NCI-H1105 treated with DMSO at 0.1 percent for 48 hours (cell line): ENCODE results near the gene FRMD6.
"Not testable (repeated sequence)": the region's sequence is repeated elsewhere in the genome, so short reads cannot be mapped to it uniquely, and the experiment has no call there.

Experiments
- DNase-seq: peaks from one replicate; lab custom pipeline; 2025; lab: John Stamatoyannopoulos, UW

The FRMD6 gene

GRCh38 chr14:51725061-51725460 is 73.4 kb downstream of the FRMD6 start:
- DNase-seq, result peak; percentile 56

GRCh38 chr14:51726166-51726899 is 74.6 kb downstream of the FRMD6 start:
- DNase-seq, result no peak

DNA sequence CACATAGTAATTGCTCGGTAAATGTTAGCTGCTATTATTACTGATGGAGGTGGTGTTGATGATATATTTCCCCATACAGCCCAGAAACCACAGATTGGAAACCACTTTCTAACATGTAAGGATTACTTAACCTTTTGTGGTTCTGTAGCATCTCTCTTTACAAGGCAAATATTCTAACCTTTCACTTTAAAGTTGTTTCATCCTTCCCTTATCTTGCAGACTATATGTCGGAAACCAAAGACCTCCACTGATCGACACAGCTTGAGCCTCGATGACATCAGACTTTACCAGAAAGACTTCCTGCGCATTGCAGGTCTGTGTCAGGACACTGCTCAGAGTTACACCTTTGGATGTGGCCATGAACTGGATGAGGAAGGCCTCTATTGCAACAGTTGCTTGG is 75.8 kb downstream of the FRMD6 start:
- DNase-seq, result no peak

- DNase-seq, result no peak
Measured at GRCh38 chr14:51730098-51730497, 78.4 kb downstream of the FRMD6 start.

- DNase-seq, result no peak
Measured at GRCh38 chr14:51730684-51731083, 79.0 kb downstream of the FRMD6 start.

GRCh38 chr14:51732494-51733112 is 80.9 kb downstream of the FRMD6 start:
- DNase-seq, result no peak

- DNase-seq, result no peak
Measured at GRCh38 chr14:51733147-51733546, 81.4 kb downstream of the FRMD6 start.

DNA sequence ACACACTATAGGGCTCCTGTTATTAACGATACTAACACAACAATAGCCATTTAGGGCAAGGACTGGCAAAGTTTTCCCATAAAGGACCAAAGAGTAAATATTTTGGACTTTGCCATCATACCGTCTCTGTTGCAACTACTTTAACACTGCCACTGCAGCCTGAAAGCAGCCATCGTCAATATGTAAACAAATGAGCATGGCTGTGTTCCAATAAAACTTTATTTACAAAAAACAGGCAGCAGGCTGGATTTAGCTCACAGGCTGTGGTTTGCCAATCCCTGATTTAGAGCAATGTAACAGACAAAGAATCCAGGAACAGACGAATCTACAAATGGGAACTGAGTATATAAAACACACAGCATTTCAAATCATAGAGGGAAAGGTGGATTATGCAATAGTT is 84.1 kb downstream of the FRMD6 start:
- DNase-seq, result no peak

DNA sequence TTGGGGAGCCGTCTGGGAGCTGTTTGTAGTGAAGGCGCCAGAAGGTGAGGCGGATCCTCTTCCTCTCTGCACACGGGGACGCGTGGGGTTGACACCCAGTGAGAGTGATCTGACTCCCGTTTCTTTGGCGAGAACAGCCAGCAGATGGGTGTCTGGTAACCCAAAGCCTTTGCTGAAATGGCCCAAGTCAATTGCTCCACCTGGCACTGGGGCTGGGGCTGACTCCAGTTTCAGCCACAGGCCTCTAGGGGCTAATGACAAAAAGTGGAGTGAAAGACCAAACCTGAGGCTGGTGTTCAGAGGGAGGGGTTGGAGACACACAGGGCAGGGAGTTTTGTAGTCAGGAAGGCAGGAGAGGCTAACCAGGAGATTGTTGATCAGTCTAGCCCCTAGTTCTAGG is 87.0 kb downstream of the FRMD6 start:
- no peak for DNase-seq

DNA sequence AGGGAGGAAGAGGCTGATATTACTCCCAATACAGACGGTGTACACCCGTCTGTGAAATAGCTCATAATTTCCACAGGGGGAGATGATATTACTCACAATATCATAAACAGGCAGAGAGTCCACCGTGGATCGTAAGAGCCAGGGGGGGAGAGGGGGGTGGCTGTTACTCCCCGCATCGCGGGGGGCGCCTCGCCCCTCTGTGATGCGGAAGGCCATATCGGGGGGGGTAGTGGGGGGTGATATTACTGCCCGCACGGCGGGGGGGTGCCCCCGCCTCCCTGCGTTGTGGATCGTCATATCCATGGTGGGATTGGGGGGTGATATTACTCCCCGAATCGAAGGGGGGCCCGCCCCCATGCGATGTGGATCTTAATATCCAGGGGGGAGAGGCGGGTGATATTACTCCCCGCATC is 91.9 kb downstream of the FRMD6 start:
- DNase-seq, result no peak

GRCh38 chr14:51744372-51745130 is 92.8 kb downstream of the FRMD6 start:
- DNase-seq, result no peak

- not testable (repeated sequence) for DNase-seq
Measured at GRCh38 chr14:51746823-51747222, 95.1 kb downstream of the FRMD6 start.

DNA sequence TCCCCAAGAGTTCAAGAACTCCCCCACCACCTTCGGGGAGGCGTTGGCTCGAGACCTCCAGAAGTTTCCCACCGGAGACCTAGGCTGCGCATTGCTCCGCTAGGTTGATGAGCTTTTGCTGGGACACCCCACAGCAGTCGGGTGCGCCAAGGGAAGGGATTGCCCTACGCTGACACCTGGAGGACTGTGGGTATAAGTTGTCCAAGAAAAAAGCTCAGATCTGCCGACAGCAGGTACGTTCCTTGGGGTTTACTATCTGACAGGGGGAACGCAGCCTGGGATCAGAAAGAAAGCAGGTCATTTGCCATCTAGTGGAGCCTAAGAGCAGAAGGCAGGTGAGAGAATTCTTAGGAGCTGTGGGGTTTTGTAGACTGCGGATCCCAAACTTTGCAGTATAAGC is 98.8 kb downstream of the FRMD6 start:
- no peak for DNase-seq

DNA sequence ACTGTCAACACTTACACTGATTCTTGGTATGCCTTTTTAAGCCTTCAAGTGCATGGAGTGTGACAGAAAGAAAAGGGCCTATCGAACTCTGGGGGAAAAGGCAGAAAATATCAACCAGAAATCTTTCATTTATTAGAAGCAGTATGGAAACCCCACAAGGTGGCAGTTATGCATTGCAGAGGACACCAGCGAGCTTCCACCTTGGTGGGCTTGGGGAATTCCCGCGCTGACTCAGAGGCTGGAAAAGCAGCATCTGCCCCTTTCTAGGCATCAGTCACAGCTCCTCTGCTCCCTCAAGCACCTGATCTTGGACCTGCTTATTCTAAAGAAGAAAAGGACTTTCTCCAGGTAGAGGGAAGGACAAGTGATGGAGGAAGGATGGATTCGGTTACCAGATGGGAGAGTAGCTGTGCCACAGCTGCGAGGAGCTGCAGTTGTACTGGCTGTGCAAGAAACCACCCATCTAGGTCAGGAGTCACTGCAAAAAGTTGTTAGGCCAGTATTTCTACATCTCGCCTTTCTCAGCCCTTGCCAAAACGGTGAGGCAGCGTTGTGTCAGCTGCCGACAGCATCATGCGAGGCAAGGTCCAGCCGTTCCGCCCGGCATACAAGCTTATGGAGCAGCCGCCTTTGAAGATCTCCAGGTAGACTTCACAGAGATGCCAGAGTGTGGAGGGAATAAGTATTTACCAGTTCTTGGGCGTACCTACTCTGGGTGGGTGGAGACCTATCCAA is 100.1 kb downstream of the FRMD6 start:
- DNase-seq, result not testable (repeated sequence)

DNA sequence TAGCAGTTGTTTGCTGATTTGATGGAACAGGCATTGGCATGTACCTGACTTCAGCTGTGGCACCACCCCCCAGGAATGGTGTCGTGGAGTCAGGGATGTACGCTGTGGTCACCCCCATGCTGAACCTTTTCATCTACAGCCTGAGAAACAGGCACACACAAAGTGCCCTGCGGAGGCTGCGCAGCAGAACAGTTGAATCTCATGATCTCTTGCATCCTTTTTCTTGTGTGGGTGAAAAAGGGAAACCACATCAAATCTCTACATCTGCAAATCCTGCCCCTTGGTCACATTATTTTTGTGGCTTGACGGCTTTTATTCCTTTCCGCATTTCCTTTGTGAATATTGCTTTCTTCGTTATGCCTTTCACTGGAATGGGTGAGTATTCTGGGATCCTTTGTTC is 106.0 kb downstream of the FRMD6 start:
- not testable (repeated sequence) for DNase-seq

DNA sequence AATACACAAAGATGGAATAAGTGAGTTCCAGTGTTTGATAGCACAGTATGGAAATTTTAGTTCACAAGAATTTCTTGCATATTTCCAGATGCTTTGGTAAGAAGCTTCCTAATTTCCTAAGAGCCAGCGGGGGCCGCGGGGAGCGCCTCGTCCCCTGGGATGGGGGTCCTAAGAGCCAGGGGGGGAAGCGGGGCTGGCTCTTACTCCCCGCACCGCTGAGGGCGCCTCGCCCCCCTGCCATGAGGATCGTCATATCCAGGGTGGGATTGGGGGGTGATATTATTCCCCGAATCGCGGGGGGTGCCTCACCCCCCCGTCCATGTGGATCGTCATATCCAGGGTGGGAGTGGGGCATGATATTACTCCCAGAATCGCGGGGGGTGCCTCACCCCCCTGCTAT is 108.2 kb downstream of the FRMD6 start:
- no peak for DNase-seq

DNA sequence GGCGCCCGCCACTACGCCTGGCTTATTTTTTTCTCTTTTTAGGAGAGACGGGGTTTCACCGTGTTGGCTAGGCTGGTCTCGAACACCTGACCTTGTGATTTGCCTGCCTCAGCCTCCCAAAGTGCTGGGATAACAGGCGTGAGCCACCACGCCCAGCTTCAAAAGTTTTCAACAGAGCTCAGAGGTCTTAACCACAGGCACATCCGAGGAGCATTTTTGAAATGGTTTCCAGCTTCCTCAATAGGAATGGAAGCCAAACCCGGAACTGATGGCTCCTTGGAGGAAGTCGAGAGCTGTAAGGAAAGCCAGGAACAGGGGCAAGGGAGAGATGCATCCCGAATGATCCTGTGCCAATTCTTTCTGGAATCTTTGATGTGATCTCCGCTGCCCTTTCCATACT is 114.0 kb downstream of the FRMD6 start:
- DNase-seq, result not testable (repeated sequence)

DNA sequence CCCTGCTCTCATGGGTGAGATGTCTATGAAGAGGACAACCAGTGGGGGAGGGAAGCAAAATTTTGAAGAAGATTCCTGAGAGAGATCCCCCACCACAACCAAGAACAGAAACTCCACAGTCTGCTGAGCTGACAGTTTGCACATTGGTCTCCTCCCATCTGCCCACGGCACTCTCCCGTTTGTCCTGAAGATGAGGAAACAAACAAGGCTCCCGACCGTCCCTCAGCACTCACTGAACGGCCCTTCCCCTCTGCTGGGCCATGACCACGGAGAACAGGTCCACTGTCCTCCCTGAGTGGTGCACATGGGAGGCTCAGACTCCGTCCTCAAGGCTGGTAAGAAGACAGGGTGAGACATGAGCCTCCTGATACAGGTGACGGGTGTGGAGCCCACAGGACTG is 114.9 kb downstream of the FRMD6 start:
- DNase-seq, result not testable (repeated sequence)

DNA sequence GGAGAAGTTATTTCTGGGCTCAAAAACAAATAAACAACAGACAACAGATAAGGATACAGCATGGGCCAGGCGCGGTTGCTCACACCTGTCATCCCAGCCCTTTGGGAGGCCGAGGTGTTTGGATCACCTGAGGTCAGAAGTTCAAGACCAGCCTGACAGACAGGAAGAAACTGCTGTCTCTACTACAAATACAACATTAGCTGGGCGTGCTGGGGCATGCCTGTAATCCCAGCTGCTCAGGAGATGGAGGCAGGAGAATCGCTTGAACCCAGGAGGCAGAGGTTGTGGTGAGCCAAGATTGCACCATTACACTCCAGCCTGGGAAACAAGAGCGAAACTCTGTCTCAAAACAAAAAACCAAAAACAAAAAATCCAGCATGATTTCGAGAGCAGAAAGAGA is 117.6 kb downstream of the FRMD6 start:
- DNase-seq, result peak; percentile 18

DNA sequence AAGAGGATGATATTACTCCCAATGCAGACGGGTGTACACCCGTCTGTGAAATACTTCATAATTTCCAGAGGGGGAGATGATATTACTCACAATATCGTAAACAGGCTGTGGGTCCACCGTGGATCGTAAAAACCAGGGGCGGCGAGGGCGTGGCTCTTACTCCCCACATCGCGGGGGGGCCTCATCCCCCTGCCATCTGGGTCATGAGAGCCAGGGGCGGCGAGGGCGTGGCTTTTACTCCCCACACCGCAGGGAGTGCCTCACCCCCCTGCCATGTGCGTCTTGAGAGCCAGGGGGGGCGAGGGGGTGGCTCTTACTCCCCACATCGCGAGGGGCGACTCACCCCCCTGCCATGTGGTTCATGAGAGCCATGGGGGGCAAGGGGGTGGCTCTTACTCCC is 122.5 kb downstream of the FRMD6 start:
- peak; percentile 27 for DNase-seq

DNA sequence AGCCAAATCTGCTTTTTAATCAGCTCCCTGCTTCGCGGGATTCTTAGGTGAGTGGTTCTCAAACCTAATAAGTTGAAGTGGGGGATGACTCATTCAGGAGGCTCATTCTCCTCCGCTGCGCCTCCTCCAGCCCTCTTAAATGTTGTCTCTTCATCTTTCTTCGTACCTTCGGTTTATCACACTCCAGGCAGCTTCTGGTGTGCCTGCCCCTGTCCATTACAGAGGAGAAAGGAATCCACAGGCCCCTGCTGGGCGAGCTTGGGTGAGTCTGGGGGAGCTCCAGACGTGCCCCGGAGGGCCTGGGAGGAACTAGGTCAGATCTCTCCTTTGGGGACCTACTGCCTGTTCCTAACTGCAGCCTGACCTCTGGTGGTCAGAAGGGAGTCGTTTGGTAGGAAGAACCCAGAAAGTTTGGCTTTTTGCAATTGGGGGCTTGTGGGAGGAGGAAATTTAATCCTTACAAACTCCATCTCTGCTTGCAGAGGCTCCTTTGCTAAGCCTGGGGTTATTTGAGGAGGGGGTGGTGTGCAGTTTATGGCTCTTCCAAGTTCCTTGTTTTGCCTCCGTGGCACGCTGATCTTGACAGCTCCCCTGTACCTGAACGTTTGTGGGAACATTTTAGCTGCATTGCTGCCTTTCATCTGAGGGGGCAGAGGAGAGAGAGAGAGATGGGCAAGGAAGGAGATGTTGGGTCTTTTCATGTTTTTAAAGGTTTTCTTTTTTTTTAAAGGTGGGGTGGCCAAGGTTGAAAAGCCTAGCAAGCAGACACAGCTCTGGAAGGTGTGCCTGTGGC is 124.6 kb downstream of the FRMD6 start:
- DNase-seq, result peak; percentile 66
